Transverse colon (tissue), 3 donors: ENCODE data around the gene TPCN2.

Experiments used
- EP300 ChIP-seq: sonication (generic); formaldehyde crosslinking; IDR thresholded peaks from one replicate; pipeline ENCODE4 v1.6.1; 2017; ENCODE audit warnings: antibody characterized with exemption, low read depth
- POLR2A ChIP-seq: fragments of 450-650 bp; IDR thresholded peaks from one replicate; pipeline ENCODE4 v1.6.1; 2016; ENCODE audit warnings: antibody characterized with exemption, mild to moderate bottlenecking, moderate library complexity
- TF ChIP-seq, protein P1 (sequence below), 5 experiments: fragments of 200-600 bp in 3 of 5; fragments of 450-650 bp in 2 of 5; sonication (generic) in 3 of 5; IDR thresholded peaks; 1 replicate in 2 of 5; 2 replicates in 3 of 5; pipeline ENCODE4 v1.5.1; 2016 to 2017; ENCODE audit warnings: antibody characterized with exemption in 5 of 5, inconsistent platforms in 3 of 5, mild to moderate bottlenecking in 2 of 5, moderate library complexity in 1 of 5

DNA sequence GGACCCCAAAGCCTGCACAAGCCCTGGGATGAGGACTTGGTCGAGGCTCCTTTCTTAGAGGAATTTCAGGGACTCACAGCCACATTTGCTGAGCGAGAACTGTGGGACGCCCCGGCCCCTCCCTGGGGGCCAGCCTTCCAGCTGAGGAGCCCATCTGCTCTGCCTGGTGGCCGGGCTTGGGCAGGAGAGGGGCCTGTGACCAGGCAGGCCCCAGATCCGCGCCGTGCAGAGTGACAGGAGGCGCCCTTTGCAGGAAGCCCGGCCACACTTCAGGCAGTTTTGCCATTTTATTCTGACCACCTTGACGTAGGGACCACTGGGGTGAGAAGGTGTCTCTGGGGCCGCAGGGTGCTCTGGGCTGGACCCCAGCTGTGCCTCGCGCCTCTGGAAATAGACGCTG is 35.6 kb downstream of the TPCN2 start:
- TF ChIP-seq, protein P1, sequence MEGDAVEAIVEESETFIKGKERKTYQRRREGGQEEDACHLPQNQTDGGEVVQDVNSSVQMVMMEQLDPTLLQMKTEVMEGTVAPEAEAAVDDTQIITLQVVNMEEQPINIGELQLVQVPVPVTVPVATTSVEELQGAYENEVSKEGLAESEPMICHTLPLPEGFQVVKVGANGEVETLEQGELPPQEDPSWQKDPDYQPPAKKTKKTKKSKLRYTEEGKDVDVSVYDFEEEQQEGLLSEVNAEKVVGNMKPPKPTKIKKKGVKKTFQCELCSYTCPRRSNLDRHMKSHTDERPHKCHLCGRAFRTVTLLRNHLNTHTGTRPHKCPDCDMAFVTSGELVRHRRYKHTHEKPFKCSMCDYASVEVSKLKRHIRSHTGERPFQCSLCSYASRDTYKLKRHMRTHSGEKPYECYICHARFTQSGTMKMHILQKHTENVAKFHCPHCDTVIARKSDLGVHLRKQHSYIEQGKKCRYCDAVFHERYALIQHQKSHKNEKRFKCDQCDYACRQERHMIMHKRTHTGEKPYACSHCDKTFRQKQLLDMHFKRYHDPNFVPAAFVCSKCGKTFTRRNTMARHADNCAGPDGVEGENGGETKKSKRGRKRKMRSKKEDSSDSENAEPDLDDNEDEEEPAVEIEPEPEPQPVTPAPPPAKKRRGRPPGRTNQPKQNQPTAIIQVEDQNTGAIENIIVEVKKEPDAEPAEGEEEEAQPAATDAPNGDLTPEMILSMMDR (IDR thresholded peaks at IDR 0.05) = no peak
- TF ChIP-seq POLR2A (no peak), EP300 (no peak)
